PC-9 (cell line): ENCODE results near the gene SYNE1.

ENCODE experiments used
- CTCF ChIP-seq: fragments of 200-600 bp; sonication (generic); conservative IDR thresholded peaks from 2 replicates; pipeline ENCODE4 v1.6.1; 2017; ENCODE audit warnings: mixed run types, antibody characterized with exemption, mild to moderate bottlenecking, moderate library complexity
- EZH2 ChIP-seq: fragments of 200-600 bp; sonication (generic); IDR thresholded peaks from 2 replicates; pipeline ENCODE4 v1.8.0; 2017; ENCODE audit warnings: antibody characterized with exemption, low read depth

DNA sequence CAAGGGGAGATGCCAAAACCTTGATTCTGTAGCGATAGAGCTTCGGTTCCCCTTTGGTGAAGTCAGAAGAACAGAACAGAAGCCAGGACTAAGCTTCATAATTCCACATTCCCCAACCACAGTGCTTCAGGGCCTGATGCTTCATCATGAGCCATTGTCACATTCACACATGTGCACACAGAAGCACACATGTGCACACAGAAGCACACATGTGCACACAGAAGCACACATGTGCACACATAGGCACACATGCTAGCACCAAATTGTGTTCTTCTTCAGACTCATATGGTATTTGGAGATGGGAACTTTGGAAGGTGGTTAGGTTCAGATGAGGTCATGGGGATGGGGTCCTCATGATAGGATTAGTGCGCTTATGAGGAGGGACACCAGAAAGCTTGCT lies 183.2 kb downstream of the SYNE1 start:
- TF ChIP-seq CTCF = no peak
- no peak for TF ChIP-seq EZH2
